ENCODE results near the gene LRRC47. TPM values are rescaled to one million over a fixed set of nuclear protein-coding genes. Genes with fewer than 3 reads are reported as not detected.

The LRRC47 gene
- total and polyA plus RNA-seq, 2 of the 13 experiments (the other 11 are each of a cell fraction or from before 2014, with no cell fraction given) = 18.3 to 52.5 TPM

GRCh38 chr1:3772027-3772714, 24.1 kb downstream of the LRRC47 start (continued):
- TF ChIP-seq ZNF354B (CRISPR knock-in tag; IDR thresholded peaks at IDR 0.05) = no peak
- peak; percentile 80; the same call in 1 of the 2 replicates for TF ChIP-seq DMAP1 (CRISPR knock-in tag; IDR thresholded peaks at IDR 0.05)
- no peak for TF ChIP-seq TEAD3 (CRISPR knock-in tag; optimal IDR thresholded peaks at IDR 0.05; ENCODE audit: borderline replicate concordance)
- TF ChIP-seq ZNF839 (CRISPR knock-in tag; IDR thresholded peaks at IDR 0.05; ENCODE audit: borderline replicate concordance) = no peak
- no peak; the same call in 1 of the 2 replicates for TF ChIP-seq HOXA3 (CRISPR knock-in tag; IDR thresholded peaks at IDR 0.05)
- TF ChIP-seq ZNF382 (CRISPR knock-in tag; IDR thresholded peaks at IDR 0.05; ENCODE audit: borderline replicate concordance) = no peak
- 0 out of 2 replicates have a peak, but pooled peaks have one; percentile 9 for TF ChIP-seq ZNF879 (CRISPR knock-in tag; IDR thresholded peaks at IDR 0.05)
- TF ChIP-seq MXD4 (CRISPR knock-in tag; IDR thresholded peaks at IDR 0.05) = peak; percentile 84; the same call in 1 of the 2 replicates
- TF ChIP-seq HNF4G (IDR thresholded peaks at IDR 0.05; ENCODE audit: borderline replicate concordance, low read depth, low read length) = no peak
- TF ChIP-seq HNF4G (CRISPR knock-in tag; IDR thresholded peaks at IDR 0.05; ENCODE audit: borderline replicate concordance, low read depth) = no peak
- TF ChIP-seq ZNF644 (CRISPR knock-in tag; IDR thresholded peaks at IDR 0.05; ENCODE audit: low read depth) = no peak
- no peak; the same call in 1 of the 2 replicates for TF ChIP-seq TBX2 (CRISPR knock-in tag; IDR thresholded peaks at IDR 0.05; ENCODE audit: borderline replicate concordance)
- no peak for TF ChIP-seq SOX5 (CRISPR knock-in tag; IDR thresholded peaks at IDR 0.05; ENCODE audit: borderline replicate concordance)
- no peak for TF ChIP-seq IKZF4 (CRISPR knock-in tag; IDR thresholded peaks at IDR 0.05; ENCODE audit: borderline replicate concordance, low read depth, not compliant biosample characterization)
- TF ChIP-seq ZNF496 (CRISPR knock-in tag; IDR thresholded peaks at IDR 0.05; ENCODE audit: insufficient replicate concordance) = no peak
- no peak for TF ChIP-seq CHD2 (IDR thresholded peaks at IDR 0.05; ENCODE audit: low read depth, low read length)
- peak; percentile 85 for TF ChIP-seq MYC (CRISPR knock-in tag; IDR thresholded peaks at IDR 0.05; ENCODE audit: borderline replicate concordance)
- no peak for TF ChIP-seq ZNF224 (CRISPR knock-in tag; IDR thresholded peaks at IDR 0.05)
- TF ChIP-seq ZNF678 (CRISPR knock-in tag; IDR thresholded peaks at IDR 0.05) = no peak
- no peak for TF ChIP-seq ZNF616 (CRISPR knock-in tag; IDR thresholded peaks at IDR 0.05; ENCODE audit: low read depth)
- TF ChIP-seq NFKBIZ (CRISPR knock-in tag; IDR thresholded peaks at IDR 0.05) = no peak
- TF ChIP-seq ZSCAN5A (CRISPR knock-in tag; IDR thresholded peaks at IDR 0.05; ENCODE audit: borderline replicate concordance) = no peak
- TF ChIP-seq SP140L (CRISPR knock-in tag; IDR thresholded peaks at IDR 0.05; ENCODE audit: borderline replicate concordance) = no peak
- peak; percentile 93 for TF ChIP-seq AGO2 (optimal IDR thresholded peaks at IDR 0.05; ENCODE audit: low read depth, low read length)
- TF ChIP-seq GATAD2A (CRISPR knock-in tag; IDR thresholded peaks at IDR 0.05) = no peak; the same call in 1 of the 2 replicates
- TF ChIP-seq ZNF605 (CRISPR knock-in tag; IDR thresholded peaks at IDR 0.05) = 0 out of 2 replicates have a peak, but pooled peaks have one; percentile 63
- 0 out of 2 replicates have a peak, but pooled peaks have one; percentile 57 for TF ChIP-seq ZNF746 (CRISPR knock-in tag; IDR thresholded peaks at IDR 0.05)
- no peak for TF ChIP-seq HCFC1 (IDR thresholded peaks at IDR 0.05; ENCODE audit: low read depth, low read length)
- TF ChIP-seq CREM (IDR thresholded peaks at IDR 0.05) = no peak
- no peak for TF ChIP-seq CREM (CRISPR knock-in tag; IDR thresholded peaks at IDR 0.05)
- no peak for TF ChIP-seq ZBTB26 (CRISPR knock-in tag; IDR thresholded peaks at IDR 0.05; ENCODE audit: borderline replicate concordance)
- TF ChIP-seq PRMT3 (CRISPR knock-in tag; IDR thresholded peaks at IDR 0.05; ENCODE audit: borderline replicate concordance, low read depth) = no peak
